ENCODE results near the gene IFNA14.
"Not testable (repeated sequence)": the region's sequence is repeated elsewhere in the genome, so short reads cannot be mapped to it uniquely, and the experiment has no call there.

Gene IFNA14

GRCh38 chr9:21217211-21217610 is 22.6 kb downstream of the IFNA14 start, which contains the start of gene IFNA16:
Gene IFNA16, minus strand, starts transcription at chr9:21217311. Its CDS starts 6 bp downstream, at chr9:21217305.
- not testable (repeated sequence) for FAIRE-seq; DNase-seq (ENCODE audit: insufficient read length, low spot score)

GRCh38 chr9:21213411-21214326 is 26.1 kb downstream of the IFNA14 start:
- not testable (repeated sequence) for DNase-seq (ENCODE audit: insufficient read length, low spot score)
- peak; percentile 72 for FAIRE-seq

GRCh38 chr9:21212160-21212559 is 27.6 kb downstream of the IFNA14 start:
- not testable (repeated sequence) for DNase-seq (ENCODE audit: insufficient read length, low spot score); FAIRE-seq

- not testable (repeated sequence) for DNase-seq (ENCODE audit: insufficient read length, low spot score); FAIRE-seq
Measured at GRCh38 chr9:21210782-21211181, 29.0 kb downstream of the IFNA14 start.

GRCh38 chr9:21210311-21210710 is 29.5 kb downstream of the IFNA14 start:
- DNase-seq (ENCODE audit: insufficient read length, low spot score) (no peak), FAIRE-seq (no peak)

GRCh38 chr9:21207043-21207442 is 32.8 kb downstream of the IFNA14 start, which contains the start of gene IFNA10:
Gene IFNA10, minus strand, starts transcription at chr9:21207143. Its CDS starts 46 bp downstream, at chr9:21207097.
- FAIRE-seq; DNase-seq (ENCODE audit: insufficient read length, low spot score): not testable (repeated sequence)

- no peak for DNase-seq (ENCODE audit: insufficient read length, low spot score)
Measured at GRCh38 chr9:21205204-21205603, 34.6 kb downstream of the IFNA14 start.

GRCh38 chr9:21202105-21202504 is 37.7 kb downstream of the IFNA14 start, which contains the start of gene IFNA7:
Gene IFNA7, minus strand, starts transcription at chr9:21202205. Its CDS starts 40 bp downstream, at chr9:21202165.
- not testable (repeated sequence) for DNase-seq (ENCODE audit: insufficient read length, low spot score); FAIRE-seq

More at GRCh38 chr9:21205204-21205603, 34.6 kb downstream of the IFNA14 start:
- no peak for FAIRE-seq

GRCh38 chr9:21194867-21195776 is 44.7 kb downstream of the IFNA14 start:
- FAIRE-seq = peak; percentile 79
- not testable (repeated sequence) for DNase-seq (ENCODE audit: insufficient read length, low spot score)

All from GM19239 (cell line).